ENCODE data around the gene ACER1.
"Not testable (repeated sequence)": the region's sequence is repeated elsewhere in the genome, so short reads cannot be mapped to it uniquely, and the experiment has no call there.

The ACER1 gene

DNA sequence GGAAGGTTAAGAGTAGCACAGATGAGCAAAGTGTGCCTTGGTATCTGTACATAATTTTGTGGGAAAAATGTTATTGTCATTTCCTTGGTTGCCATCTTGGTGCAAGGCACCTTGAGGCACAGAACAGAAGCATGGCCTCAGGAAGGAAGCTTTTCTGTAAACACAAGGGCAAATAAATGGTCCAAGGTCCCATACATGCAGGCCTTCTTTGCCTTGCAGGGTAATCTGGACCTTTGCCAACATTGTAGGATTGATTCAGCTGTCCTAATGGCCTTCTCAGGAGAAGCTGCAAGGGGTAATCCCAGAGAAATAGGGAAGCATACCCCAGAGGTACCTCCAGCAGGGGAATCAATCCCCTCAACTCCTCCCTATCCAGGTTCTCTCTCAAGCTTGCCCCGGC is 44.7 kb downstream of the ACER1 start:
- DNase-seq (ENCODE audit: low read depth in 2 of 2): no peak

DNA sequence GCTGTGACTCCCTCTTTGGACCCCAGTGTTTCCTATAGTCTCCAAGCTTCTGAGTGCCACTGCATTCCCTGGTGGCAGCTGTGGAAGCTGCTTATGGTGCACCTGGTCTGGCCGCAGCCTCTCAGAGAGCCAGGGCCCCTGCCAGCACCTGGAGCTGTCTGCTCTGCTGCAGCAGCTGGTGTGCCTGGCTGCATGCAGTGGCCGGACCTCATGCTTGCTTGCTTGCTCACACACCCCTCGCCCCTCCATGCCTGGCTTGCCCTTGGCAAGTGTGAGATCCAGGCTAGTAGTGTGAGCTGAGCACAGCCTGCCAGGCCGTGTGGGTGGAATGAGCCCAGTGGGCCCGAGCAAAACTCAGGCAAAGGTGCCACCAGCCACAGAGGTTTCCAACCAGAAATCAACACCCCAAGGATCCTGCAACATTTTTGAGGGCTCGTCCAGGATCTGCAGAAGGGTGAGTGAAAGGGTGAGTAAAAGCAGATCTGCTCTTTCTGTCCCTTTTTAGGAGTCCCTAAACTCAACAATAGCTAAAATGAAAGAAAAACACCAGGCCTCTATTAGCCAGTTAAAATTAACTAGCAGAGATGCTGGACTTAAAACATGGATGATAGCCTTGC is 46.0 kb downstream of the ACER1 start:
- DNase-seq (ENCODE audit: low read depth in 2 of 2): no peak

DNA sequence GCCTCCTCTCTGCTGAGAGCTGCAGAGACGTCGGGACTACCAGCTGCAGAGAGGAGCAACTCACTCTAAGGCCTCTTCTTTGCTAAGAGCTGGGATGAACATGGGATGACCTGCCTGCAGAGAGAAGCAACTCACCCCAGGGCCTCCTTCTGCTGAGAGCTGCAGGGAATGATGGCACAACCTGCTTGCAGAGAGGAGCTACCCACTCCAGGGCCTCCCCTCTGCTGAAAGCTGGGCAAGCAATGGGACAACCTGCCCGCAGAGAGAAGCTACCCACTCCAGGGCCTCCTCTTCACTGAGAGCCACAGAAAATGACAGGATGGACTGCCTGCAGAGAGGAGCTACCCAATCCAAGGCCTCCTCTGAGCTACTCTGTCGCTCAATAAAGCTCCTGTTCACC is 46.7 kb downstream of the ACER1 start:
- DNase-seq (ENCODE audit: low read depth in 2 of 2): no peak

DNA sequence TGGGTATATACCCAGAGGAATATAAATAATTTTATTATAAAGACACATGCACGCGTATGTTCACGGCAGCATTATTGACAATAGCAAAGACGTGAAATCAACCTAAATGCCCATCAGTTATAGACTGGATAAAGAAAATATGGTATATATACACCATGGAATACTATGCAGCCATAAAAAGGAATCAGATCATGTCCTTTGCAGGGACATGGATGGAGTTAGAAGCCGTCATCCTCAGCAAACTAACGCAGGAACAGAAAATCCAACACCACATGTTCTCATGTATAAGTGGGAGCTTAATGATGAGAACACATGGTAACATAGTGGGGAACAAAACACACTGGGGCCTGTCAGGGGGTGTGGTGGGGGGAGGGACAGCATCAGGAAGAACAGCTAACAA is 51.0 kb downstream of the ACER1 start:
- not testable (repeated sequence) for DNase-seq (ENCODE audit: low read depth in 2 of 2)

DNA sequence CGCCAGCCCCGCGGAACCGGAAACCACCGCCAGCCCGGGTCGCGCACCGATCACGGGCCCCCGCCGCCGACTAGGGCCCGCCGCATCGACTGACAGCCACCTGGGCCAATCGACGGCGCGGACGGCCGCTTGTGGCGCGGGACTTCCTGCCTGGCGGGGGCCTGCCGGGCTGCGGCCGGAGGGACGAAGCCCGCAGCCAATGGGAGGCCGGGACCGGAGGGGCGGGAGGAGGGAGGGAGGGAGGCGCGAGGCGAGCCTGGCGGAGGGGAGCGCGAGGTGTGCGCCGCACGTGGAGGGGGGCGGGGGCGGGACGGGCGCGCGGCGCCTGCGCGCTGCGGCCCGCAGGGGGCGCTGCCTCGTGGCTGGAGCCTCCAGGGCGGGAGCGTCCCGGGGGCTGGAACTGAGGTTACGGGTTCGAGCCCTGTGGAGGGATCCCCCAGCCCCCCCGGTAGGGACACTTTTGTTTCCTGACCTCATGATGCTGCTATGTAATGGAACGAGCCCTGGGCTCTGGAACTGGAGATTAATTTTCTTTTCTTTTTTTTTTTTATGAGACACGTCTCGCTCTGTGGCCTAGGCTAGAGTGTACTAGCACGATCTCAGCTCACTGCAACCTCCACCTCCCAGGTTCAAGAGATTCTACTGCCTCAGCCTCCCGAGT is 53.4 kb downstream of the ACER1 start, which contains the start of gene MLLT1:
TSS of gene MLLT1 (minus strand) at position 45 of the 661 bp plus-strand sequence. CDS start 191 bp downstream, outside the sequence.
- peak; percentile 90 to 93 for DNase-seq (ENCODE audit: low read depth in 2 of 2)

DNA sequence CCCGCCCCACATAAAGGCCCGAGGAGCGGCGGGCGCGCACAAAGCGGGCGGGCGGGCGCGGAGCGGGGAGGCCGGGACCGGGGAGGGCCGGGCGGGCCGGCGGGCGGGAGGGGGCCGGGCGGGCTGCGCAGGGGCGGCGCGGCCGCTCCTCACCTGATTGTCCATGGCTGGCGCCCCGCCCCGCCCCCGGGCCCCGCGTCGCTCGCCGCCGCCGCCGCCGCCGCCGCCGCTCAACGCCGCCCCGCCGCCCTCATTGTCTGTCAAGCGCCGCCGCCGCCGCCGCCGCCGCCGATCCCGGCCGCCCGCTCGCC is 53.8 kb downstream of the ACER1 start:
- no peak for DNase-seq (ENCODE audit: low read depth in 2 of 2)

DNA sequence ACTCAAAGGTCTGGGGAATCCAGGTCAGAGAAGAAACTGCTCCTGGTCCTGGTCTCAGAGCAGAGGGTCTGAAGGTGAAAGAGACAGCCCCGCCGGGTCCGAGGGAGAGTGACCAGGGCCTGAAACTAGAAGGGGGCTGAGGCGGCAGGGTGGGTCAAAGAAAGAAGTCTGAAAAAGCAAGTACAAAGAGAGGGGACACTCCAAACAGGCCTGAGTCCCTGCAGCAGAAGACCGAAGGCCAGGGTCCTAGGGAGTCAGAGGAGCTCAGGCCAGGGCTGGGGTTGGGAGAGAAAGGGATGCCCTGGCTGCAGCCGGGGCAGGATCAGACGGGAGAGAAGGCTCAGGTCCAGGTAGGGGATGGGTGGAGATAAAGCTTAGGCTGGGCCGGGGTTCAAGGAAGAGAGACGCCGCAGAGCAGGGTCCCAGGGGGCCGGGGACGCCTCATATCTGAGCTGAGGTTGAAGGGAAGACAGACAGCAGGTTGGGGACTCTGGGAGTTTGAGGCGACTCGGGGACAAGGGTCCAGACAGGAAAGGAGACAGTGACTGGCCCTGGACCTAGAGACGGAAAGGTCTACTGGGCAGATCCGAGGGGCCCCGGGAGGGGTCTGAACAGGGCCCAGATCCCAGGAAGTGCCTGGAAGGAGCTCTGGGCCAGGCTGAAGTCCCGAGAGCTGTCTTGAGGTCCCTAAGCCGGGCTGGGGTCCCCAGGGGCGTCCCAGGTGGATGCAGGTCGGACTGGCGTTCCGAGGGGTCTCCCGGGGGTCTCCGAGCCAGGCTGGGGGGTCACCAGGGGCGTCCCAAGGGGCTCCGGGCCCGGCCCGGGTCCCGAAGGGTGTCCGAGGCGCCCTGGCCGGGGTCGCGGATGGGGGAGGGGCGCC is 54.4 kb downstream of the ACER1 start:
- no peak for DNase-seq (ENCODE audit: low read depth in 2 of 2)

DNA sequence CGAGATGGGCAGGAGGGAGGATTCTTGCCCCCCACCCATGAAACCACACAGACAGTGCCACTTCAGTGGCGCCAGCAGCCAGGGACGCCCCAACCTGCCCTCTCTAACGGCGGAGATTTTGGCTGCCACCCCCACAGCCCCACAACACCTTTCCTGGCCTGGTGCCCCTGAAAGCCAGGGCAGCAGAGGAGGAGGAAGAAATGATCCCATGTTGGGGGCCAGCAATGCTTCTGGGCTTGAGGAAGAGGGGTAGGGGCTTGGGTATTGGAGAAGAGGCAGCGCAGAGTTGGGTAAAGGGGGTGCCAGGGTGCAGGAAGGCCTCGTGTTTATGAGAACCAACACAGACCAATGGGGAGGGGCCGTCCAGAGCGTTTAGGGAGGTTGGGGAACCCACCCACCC is 55.4 kb downstream of the ACER1 start:
- DNase-seq (ENCODE audit: low read depth in 2 of 2): no peak

DNA sequence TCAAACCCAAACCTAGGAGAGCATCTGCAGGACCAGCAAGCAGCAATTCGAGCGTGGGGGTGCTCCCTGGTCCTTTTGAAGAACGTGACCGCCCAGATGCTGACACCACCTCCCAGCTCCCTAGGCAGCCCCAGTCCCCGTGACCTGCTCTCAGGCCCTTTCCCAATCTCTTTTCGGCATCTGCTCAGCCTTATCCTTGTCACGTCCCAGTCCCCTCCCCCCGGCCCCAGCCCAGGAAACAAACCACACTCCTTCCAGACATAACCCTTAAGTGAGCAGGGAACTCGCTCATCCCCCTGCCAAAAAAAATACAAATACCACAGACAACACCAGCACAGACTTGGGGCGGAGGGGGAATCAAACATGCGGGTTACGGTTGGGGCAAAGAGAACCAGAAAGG is 57.0 kb downstream of the ACER1 start:
- DNase-seq (ENCODE audit: low read depth in 2 of 2): no peak

DNA sequence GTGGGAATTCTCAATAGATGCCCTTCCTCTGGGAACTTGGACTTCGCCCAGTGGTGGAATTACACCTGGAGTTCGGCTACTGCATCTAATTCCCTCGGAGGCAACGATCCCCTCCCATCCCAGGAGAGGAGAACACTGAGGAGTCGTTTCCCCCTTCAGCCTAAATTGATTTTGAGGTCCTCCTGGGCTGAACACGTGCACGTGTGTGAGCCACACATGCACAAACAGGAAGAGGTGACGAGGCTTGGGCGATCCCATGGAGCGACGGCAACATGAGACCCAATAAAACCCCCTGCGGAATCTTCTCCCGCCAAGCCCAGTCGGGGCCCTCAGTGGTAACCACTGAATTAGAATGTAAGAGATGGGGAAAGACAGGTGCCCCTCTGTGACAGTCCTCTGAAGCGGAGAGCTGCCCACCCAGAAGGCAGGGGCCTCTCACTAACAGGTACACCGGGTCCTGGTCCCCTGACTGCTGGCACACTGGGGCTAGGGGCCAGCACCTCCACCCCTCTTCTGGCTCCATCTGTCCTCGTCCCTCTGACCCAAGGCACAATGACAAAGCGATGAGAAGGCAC is 58.2 kb downstream of the ACER1 start:
- DNase-seq (ENCODE audit: low read depth in 2 of 2): no peak

DNA sequence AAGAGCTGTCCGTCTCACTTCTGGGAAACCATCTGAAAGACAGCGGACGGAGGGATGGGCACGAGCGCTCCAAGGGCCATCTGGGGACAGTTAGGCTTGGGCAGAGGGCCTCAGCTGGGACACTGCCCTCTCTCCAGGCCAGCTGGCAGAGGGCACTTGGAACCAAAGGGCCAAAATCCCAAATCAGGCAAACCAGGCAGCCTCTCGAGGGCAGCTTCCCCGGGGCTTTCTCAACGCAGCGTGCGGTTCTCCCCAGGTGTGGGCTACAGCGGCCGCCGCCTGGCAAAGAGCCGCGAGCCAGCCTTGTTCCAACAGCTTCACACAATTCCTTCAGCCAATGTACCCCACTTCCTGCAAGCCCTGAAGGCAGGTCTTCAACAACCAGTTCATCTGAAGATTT is 58.7 kb downstream of the ACER1 start:
- DNase-seq (ENCODE audit: low read depth in 2 of 2): no peak

DNA sequence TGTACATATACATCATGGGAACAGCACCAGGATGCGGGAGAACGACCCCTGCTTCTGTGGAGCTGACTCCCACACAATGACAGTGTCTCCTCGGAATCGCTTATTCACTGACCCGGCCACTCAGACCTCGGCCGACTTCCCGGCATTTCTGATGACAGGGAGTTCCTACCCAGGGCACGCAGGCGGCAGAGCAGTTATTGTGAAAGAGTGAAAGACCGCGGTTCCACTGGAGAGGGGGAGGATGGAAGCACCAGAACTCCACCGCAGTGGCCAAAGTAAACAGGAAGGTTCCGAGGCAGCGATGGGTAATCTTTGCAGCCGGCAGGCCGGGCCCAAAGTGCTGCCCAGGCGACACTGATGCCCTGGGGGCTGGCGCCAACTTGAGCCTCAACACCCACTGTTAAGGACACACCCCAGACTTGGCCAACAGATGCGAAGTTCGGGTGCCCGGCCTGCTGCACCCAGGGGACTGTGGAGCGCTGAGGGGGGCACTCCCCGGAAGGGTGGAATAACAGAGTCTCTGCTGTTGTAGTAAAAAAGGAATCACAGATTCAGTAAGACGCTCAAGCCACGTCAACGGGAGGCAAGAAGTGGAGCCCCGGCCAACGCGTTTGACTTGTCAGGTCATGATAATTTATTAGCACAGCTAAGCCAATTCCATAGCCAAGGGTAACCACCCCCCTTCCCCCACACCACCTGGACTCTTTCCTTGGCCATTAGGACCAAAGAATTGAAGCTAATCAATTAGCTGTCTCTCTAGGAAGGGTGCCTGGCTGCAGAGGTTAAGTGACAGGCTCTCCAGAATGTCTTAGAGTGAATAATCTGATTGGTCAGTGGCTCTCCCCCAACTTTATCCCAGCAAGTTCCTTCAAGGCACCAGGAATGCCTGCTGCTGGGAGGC is 59.5 kb downstream of the ACER1 start:
- no peak for DNase-seq (ENCODE audit: low read depth in 2 of 2)

DNA sequence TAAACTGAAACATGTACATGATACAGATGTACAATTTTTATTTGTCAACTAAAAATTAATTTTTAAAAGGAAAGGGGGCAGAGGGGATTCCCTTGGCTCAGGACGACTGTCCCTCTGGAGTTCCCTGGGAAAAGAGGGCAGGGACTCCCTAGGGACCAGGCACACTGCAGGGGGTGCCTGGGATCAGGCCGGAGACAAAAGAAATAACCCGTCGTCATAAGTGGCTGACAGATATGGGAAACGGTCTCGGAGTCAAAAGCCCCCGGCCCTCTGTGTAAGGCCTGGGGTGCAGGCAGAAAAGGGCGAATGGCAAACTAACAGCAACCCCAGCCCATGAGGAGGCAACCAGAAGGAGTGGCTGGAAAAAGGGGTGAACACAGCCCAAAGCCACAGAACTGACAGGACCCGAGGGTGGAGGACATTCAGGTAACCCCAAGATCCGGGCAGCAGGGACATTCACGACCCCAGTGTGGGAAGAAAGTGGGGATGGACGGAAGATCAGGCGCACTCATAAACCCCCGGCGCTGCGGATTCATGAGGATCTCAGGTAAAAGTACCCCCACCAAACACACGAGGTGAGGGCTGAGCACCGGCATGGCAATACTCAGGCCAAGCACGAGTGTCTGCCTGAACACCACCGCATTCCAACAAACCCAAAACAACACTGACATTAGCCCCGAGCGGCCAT is 60.4 kb downstream of the ACER1 start:
- DNase-seq (ENCODE audit: low read depth in 2 of 2): no peak

DNA sequence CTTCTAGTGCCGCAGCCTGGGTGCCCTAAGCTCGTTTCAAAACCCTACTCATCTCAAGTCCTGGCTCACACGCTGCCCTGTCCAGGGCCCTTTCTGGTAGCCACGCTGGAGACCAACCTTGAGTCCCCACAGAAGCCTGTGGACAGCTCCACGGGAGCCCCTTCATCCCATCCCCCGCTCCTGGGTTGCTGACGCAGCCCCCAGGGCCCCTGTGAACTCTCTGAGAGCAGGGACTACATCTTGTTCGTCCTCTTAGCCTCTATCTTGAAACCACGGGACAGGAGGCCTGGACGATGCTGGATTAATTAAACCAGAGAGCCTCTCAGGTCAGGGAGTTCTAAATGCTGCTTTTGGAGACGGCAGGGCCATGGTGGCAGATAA is 61.0 kb downstream of the ACER1 start:
- no peak for DNase-seq (ENCODE audit: low read depth in 2 of 2)

DNA sequence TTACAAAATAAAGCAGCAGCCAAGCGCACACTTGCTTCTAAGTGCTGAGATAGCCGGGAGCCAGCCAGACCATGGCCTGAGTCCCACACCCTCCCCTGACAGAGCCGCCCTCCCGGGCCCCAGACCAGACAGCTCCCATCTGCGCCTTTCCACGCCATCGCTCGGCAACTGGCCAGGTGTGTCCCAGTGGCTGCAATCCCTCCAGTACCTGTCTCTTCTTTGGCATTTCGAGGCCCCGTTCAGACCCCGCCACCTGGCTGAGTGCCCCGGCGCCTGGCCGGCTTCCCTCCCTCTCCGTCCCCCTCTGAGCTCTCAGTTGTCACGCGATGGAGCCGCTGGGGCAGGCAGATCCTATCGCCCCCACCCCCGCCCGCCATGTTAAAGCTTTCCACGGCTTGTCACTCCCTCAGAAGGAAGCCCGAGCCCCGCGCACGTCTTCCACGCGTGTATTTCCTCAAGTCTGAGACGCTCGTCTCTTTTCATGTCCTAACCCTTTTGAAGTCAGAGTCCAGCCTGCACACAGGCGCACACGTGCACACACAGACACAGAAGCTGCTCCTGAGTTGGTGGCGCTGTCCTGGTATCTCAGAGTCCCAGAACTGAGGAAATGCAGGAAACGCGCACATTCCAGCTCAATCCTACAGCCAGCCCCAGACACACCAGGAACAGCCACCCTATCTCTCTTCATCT is 61.5 kb downstream of the ACER1 start:
- no peak for DNase-seq (ENCODE audit: low read depth in 2 of 2)

DNA sequence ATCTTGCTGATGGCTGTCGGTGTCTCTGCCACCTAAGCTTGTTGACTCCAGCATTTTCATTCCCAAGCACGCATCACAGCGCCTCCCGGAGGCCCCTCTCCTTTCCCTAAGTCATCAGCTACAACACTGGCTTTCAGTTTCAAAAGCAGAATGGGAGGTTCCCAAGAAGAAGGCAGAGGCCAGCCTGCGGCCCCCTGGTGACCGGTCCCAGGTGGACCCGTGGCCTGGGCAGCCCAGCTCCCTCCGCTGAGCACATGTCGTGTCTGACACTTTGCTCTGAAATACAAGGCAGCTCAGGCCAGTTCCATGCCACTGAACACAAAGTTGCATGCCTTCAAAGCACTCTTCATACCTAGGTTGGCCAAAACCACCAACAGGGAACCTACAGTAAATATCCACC is 62.2 kb downstream of the ACER1 start:
- DNase-seq (ENCODE audit: low read depth in 2 of 2): no peak

DNA sequence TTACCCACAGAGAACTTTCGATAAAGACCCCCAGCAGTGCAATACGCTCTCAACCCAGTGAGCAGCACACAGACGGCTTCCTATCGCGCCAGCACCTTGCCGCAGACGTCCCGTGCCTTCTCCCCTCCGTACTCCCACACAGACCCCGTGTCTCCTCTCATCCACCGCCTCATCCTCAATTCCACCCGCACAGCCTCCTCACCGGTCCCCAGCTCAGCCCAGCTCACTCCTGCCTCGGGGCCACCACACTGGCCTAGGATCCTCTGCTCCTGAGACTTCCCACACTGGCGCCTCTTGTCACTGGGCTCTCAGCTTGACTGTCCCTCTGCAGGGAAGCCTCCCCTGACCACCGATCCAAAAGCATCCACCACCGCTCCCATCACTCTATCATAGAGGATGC is 62.6 kb downstream of the ACER1 start:
- DNase-seq (ENCODE audit: low read depth in 2 of 2): no peak

DNA sequence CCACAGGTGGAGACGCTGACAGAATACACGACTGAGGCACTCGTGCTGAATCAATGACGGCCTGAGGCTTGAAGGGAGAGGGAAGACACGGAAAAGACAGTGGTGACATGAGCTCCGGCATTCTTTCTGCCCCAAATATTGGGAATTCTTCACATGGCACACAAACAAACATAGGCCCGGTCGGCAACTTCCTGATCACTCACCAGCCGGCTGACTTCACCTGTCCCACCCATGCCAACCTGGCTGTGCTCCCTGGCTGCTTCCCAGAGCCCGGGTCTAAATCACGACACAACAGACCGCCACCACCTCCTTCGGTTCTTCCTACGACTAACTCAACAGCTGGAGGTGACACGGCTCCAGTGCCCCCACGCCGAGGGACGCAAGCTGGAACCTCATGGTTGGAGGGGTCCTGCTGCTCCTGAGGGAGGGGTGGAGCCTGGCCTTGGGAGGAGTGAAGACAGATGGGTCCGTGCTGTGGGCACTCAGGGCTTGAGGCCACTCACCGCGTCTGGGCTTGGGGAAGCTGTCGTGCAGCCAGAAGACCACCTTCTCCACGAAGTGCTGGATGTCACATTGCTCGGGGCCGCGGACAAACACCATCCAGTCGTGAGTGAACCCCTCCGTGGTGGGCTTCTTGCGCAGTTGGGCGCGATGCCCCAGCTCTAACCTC is 63.2 kb downstream of the ACER1 start:
- DNase-seq (ENCODE audit: low read depth in 2 of 2): no peak

DNA sequence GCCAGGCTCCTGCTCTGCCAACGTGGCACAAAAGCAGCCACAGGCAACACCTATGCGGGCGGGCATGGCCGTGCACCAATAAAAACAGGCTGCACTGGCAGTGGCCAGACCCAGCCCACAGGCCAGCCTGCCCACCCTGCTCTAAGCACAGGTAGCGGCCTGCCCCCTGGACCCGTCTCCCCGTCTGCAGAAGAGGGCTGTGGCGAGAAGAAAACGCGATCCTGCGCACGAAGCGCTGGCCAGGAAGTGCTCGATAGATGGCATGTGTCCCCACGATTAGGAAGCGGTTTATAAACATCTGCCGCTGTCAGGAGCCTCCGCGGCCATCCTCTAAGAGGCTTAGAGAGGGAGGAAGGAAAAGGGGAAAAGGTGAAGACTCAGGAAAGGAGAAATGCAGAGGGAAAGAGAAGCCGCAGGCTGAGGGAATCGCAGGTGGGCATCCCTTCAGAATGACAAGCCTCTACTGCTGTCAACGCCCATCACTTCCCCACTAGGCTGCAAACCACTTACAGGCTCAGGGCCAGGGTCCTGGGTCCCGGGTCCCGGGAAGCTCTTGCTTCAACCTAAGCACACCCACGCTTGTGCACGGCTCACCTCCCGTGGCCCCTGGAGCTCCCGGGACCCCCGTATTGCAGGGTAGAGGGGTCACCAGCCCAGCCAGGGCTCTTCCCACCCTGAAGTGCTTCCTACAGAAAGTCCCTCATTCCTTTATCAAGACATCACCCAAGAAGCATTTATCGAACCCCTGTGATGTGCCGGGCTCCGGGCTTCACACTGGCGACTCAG is 64.1 kb downstream of the ACER1 start:
- no peak for DNase-seq (ENCODE audit: low read depth in 2 of 2)

Measured in stimulated activated CD8-positive, alpha-beta memory T cell treated with anti-CD3 and anti-CD28 coated beads, Interleukin-2, amount 100 ng/mL, for 1 hour (primary cell).